ENCODE measurements around the gene WDR47.
A peak's percentile ranks its signal among the peaks of the same experiment; 100 is the strongest.
"Not testable (repeated sequence)": the region's sequence is repeated elsewhere in the genome, so short reads cannot be mapped to it uniquely, and the experiment has no call there.

The WDR47 gene

DNA sequence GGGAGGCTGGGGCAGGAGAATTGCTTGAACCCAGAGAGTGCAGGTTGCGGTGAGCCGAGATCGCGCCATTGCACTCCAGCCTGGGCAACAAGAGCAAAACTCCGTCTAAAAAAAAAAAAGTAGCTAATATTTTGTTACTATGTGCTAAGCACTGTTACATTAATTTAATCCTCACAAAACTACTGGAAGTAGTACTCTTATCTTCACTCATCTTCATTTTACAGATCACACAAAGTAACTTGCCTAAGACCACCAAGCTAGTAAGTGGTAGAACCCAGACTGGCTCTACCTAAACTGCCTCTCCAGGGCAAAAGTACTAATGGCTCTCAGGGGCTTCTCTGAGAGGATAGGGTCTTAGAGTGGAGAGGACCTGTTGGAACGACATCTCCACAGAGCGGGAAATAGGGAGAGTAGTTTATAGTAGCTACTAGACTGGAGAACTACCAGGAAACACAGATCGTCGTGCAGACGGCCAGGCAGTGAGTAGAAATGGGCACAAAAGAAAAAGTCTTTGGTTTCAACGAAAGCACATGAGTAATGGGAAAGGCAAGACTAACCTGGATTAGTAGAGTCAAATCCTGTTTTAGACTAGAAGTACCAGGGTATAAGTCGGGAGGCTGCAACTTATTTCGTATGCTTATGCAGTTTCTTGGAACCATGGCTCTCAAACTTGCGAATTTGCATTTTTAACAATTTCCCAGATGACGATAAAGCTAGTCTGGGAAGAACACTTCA is 80.0 kb downstream of the WDR47 start:
- DNase-seq = no peak

DNA sequence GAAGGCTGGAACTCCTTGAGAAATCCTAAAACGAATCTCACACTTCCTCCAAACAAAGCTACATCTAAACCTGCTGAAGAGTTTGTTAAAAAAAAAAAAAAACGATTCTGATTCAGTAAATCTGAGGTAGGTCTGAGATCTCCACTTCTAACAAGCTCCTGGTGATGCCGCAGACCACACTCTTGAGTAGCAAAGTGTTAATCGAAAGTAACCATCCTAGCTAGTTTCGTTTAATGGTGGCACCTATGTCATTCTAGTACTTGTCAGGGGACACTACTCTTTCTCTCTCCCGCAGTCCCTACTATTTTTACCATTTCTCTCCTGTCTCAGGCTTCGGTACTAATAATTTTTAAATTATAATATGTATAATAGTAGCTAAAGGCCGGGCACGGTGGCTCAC is 80.7 kb downstream of the WDR47 start:
- peak; percentile 59 for DNase-seq

DNA sequence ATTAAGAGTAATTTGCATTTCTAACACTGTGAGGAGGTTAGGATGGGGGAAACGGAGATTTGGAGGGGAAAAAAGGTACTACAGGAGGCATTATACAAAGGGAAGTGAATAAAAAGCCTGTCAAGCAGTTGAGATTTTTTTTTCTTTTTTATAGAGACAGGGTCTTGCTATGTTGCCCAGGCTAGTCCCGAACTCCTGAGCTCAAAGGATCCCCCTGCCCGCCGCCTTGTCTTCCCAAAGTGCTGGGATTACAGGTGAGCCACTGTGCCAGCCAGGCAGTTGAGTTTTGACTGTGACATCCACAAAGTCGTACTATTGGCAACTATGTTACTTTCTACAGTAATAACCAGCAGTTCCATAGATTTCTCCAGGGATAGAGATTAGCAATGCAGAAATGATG is 81.2 kb downstream of the WDR47 start:
- DNase-seq = no peak

DNA sequence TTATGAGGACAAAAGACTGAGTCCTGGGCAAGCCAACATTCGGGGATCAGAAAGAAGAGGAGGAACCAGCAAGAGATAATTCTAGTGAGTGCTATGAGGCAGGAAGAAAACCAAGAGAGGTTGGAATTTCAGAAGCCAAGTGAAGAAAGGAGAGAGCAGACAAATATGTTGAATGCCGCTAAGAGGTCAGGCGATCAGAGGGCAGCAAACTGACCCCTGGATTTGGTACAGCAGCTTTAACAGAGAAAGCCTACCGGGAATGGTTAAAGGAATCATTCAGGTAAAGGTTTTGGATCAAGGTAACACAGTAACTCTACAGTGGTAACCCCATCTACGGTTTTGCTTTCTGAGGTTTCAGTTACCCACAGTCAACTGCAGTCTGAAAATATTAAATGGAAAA is 84.0 kb downstream of the WDR47 start:
- DNase-seq = no peak

DNA sequence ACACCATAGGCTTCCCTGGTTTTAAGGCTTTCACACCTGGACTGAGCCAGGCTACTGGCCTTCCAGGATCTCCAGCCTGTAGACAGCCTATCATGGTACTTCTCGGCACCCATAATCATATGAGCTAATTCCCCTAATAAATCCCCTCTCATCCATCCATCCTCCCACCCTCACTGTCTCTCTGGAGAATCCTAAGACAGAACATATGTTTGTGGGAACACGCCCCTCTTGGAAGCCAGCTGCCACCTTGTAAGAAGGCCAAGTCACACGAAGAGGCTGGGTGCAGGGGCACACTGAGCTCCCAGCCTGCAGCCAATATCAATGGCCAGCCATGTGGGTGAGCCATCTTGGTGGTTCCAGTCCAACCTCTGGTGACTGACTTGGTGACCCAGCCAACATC is 86.0 kb downstream of the WDR47 start:
- DNase-seq = no peak

DNA sequence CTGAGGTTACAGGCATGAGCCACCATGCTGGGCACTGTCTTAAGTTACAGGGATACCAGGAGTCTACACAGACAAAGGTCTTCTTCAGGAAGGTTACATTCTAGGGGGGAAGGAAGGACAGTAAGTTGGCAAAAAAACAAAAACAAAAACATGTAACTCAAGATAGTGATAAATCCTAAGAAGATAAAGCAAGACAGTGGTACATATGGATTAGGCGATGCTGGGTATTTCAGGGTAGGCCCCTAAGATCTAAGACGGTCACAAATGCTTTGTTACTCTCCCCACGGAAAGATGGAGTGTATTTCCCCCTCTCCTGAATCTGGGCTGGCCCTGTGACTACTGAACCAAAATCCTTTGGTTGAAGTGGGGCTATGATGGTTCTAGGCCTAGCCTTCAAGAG is 86.8 kb downstream of the WDR47 start:
- no peak for DNase-seq

DNA sequence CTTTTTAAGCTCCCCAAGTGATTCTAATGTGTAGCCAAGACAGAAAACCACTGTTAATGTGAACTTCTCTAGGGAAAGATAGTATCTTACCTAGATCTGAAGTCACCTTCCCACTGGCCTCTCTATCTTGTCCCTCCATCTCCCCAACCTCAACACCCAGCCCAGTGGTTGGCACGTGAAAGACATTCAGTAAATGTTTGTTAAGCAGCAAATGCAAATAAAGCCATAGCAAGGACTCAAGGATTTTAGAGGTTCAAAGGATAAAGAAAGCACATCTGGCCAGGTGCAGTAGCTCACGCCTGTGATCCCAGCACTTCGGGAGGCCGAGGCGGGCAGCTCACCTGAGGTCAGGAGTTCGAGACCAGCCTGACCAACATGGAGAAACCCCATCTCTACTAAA is 88.5 kb downstream of the WDR47 start:
- DNase-seq = no peak

DNA sequence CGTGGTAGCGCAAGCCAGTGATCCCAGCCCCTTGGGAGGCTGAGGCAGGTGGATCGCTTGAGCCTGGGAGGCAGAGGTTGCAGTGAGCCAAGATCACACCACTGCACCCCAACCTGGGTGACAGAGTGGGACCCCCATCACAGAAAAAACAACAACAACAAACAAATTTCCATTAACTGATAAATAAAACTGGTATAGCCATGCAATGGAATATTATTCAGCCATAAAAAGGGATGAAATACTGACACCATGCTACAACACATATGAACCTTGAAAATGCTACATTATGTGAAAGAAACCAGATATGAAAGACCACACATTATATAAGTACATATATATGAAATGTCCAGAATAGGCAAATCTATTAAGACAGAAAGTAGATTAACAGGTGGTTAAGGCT is 90.7 kb downstream of the WDR47 start:
- no peak for DNase-seq

DNA sequence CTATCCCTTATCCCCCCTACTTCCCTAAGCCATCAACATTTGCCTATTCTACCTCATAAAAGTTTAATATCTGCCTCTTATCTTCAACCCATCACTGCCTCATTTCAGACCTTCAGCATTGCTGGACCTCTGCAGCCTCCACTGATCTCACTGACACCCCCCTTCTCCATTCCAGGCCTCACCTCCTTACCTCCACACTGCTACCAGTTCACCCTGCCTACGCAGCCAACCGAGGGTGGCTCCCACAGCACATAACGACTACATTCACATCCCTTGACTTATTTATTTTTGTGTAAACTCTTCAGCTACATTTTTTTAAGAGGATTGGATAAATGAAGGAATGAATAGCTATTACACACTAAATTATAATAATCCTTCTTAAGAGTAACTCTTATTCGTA is 92.9 kb downstream of the WDR47 start:
- no peak for DNase-seq

DNA sequence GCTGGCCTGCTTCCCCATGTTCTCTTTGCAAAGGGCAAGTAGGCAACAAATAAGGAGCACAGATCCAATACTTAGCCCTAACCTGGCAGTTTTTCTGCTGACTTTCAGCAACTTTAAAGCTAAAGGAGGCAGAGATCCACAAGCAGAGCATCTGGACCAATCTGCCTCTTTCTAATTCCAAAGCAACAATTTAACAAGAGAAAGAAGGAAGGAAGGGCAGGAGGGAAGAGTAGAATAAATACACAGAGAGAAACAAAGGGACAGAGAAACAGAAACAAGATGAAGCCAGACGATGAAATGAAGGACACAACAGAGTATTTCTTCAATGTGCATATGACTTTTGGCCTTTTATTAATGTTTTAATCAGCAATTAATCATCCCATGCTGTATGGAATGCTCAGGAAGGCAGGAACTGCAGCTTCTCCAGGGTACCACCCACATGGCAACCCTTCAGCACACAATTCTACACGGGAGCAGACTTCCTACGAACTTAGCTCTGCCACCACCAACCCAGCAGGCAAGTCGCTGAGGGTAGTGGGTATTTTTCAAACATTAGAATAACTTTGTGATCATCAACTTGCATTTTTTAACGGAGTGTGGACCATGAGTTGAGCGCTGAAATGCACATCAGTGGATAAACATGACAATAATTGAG is 93.9 kb downstream of the WDR47 start:
- DNase-seq = no peak

DNA sequence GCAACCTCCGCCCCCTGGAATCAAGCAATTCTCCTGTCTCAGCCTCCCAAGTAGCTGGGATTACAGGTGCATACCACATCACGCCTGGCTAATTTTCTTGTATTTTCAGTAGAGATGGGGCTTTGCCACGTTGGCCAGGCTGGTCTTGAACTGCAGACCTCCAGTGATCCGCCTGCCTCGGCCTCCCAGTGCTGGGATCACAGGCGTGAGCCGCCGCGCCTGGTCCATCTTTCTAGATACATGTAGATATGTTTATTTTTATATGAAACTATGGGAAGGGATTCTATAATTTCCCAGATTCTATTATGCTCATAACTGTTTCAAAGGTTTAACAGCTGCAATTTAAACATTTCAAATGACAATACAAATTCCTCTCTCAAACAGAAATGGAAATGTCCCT is 105.7 kb downstream of the WDR47 start:
- DNase-seq = no peak

DNA sequence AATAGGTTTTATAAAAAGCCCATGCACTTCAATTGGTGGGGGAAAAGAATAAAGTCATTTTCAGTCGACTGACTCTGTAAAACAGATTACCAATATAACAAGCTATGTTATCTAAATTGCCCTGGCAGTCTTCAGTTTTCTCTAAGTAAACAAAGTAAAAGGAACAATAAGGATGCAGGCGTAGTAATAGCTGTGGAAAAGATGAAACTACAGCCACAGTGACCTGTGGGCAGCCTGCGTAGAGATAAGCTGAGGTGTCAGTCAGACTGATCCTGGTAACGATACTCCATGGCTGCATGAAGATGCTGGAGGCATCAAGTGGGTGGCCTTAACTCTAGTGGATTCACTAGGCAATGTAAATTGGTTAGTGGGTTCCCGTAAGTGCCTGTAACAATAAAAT is 108.0 kb downstream of the WDR47 start:
- no peak for DNase-seq

DNA sequence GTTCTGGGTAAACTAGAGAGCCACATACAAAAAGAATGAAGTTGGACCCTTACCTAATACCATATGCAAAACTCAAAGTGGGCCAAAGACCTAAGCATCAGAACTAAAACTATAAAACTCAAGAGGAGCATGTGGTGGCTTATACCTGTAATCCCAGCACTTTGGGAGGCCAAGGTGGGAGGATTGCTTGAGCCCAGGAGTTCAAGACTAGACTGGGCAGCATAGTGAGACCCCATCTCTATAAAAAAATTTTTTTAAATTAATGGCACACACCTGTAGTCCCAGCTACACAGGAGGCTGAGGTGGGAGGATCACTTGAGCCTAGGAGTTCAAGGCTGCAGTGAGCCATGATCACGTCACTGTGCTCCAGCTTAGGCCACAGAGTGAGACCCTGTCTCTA is 114.3 kb downstream of the WDR47 start:
- not testable (repeated sequence) for DNase-seq

DNA sequence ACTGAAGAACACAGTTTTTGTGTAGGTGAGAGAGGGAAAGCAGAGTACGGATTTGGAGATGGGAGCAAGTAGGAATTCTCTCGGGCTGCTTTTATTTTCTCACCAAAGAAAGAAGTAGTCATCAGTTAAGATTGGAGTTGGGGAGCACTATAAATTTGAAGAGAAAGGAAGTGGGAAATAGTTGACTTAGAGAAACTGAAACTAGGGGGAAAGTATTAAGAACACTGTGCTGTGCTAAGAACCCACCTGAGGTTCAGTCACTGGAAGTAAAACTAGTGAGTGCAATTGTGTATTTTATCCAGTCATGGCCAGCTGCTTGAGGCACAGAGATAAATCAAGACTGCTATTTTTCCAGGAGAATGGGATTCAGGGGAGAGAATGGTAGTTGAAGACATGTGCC is 116.0 kb downstream of the WDR47 start:
- peak; percentile 5 for DNase-seq
